Nephron progenitor cell (in vitro differentiated cells): ENCODE measurements around the gene CDC42BPA.

Source experiments
- DNase-seq: peaks from one replicate; pipeline ENCODE4 v3.0.0; 2021
- H3K27ac Mint-ChIP-seq: 2 replicates; pipeline ENCODE4 v1.8.0; 2021; ENCODE audit warnings: mild to moderate bottlenecking, moderate library complexity, mixed read lengths
- H3K27me3 Mint-ChIP-seq: 2 replicates; pipeline ENCODE4 v1.8.0; 2021; ENCODE audit warnings: mild to moderate bottlenecking, low read depth, mixed read lengths; ENCODE audit not compliant: poor library complexity
- H3K36me3 Mint-ChIP-seq: 2 replicates; pipeline ENCODE4 v1.8.0; 2021; ENCODE audit warnings: low read depth, mixed read lengths
- H3K4me1 Mint-ChIP-seq: 2 replicates; pipeline ENCODE4 v1.8.0; 2021; ENCODE audit warnings: mixed read lengths
- H3K4me3 Mint-ChIP-seq: 2 replicates; pipeline ENCODE4 v1.8.0; 2021; ENCODE audit warnings: mild to moderate bottlenecking, moderate library complexity, mixed read lengths
- H3K9me3 Mint-ChIP-seq: 2 replicates; pipeline ENCODE4 v1.8.0; 2021; ENCODE audit warnings: mild to moderate bottlenecking, moderate library complexity, mixed read lengths
- TF ChIP-seq, protein P1 (sequence below): fragments of 200-600 bp; sonication (generic); IDR thresholded peaks from 2 replicates; pipeline ENCODE4 v1.5.0; 2021; ENCODE audit warnings: antibody characterized with exemption

CDC42BPA gene

DNA sequence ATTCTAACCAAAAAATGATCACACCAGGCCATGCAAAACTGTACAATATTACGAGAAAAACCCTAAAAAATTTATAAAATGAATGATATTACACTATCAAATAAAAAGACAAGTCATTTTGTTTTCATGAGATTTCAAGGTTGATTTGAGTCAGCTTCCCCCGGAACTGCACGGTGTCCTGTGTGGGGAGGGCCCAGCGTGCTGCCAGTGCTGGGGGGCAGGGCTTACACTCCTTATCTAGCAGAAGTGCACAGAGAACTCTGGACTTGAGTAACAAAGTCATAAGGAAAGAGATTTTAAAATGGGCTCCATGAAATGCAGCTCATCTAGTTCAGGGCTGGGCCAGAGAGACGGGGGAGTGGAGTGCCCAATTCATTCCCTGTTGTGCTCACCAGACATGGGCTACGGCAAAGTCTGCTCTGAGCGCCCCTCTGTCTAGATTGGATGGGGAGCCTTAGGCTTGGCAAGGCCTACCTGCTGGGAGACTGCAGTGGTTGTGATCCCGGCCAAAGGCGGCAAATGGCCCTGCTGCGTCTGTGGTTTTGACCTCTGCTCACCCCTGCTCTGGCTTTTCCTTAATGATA is 328.1 kb downstream of the CDC42BPA start:
- DNase-seq, result no peak
- no peaks in the 10 kb centered on the region for H3K27me3 Mint-ChIP-seq
- TF ChIP-seq, protein P1, sequence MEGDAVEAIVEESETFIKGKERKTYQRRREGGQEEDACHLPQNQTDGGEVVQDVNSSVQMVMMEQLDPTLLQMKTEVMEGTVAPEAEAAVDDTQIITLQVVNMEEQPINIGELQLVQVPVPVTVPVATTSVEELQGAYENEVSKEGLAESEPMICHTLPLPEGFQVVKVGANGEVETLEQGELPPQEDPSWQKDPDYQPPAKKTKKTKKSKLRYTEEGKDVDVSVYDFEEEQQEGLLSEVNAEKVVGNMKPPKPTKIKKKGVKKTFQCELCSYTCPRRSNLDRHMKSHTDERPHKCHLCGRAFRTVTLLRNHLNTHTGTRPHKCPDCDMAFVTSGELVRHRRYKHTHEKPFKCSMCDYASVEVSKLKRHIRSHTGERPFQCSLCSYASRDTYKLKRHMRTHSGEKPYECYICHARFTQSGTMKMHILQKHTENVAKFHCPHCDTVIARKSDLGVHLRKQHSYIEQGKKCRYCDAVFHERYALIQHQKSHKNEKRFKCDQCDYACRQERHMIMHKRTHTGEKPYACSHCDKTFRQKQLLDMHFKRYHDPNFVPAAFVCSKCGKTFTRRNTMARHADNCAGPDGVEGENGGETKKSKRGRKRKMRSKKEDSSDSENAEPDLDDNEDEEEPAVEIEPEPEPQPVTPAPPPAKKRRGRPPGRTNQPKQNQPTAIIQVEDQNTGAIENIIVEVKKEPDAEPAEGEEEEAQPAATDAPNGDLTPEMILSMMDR, result no peak
- peaks cover 90% of the 10 kb centered on the region for H3K4me1 Mint-ChIP-seq
- H3K27ac Mint-ChIP-seq, result peak overlapping the region; percentile 88
- peaks cover 19% of the 10 kb centered on the region for H3K36me3 Mint-ChIP-seq
- H3K9me3 Mint-ChIP-seq, result no peaks in the 10 kb centered on the region
- no peak overlapping the region for H3K4me3 Mint-ChIP-seq

DNA sequence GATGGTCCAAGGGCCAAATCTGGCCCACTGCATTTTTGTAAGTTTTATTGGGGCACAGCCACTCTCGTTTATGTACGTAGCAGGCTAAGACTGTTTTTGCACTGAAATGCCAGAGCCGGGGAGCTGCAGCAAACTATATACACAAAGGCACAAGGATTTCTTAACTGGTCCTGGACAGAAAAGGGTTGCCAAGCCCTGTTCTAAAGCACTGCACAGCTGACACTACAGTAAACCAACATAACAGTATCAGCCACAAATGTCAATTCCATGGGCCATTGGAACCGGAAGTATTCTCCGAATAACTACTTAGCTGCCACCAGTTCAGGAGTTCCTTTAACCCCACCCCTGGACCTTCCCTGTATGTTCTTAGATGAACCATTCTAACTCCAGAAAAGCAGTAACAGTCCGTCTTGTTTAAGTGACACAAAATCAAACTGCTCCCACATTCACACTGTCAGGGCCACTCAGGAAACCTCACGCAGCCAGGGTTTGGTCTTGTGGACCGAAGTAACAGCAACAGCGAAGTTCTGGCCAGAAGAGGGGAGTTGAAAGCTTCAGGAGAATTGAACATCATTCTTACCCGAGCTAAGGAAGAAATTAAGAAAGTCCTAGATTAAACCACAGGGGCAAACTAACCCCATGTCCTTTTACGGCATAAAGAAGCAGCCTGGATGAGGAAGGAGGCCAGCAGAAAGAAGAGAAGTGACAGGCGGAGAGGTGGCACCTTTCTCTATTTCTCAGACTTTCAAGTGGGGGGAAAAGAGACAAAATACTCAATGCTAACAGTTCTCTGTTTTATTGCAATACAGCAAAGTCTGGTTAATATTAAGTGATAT is 329.0 kb downstream of the CDC42BPA start:
- no peak for DNase-seq
- Mint-ChIP-seq H3K27ac (peak overlapping the region; percentile 88), H3K4me3 (no peak overlapping the region), H3K9me3 (no peaks in the 10 kb centered on the region), H3K36me3 (peaks cover 19% of the 10 kb centered on the region), H3K27me3 (no peaks in the 10 kb centered on the region), H3K4me1 (peaks cover 81% of the 10 kb centered on the region)
- TF ChIP-seq, protein P1, result no peak

DNA sequence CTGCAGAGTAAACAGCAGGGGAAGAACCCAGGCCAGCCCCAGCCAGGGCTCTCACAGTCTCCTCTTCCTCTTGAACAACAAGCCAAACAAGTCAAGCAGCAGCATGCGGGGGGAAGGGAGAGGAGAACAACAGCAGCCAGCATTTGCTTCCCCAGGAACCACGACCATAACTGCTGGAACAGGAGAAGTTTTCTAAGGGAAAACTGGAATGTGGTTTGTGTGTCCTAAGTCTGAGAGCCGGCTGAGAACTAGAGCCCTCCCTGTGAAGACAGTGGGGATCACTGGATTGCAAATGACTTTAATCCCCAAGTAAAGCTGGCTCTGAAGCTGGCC is 330.0 kb downstream of the CDC42BPA start:
- TF ChIP-seq, protein P1, result no peak
- no peak for DNase-seq

DNA sequence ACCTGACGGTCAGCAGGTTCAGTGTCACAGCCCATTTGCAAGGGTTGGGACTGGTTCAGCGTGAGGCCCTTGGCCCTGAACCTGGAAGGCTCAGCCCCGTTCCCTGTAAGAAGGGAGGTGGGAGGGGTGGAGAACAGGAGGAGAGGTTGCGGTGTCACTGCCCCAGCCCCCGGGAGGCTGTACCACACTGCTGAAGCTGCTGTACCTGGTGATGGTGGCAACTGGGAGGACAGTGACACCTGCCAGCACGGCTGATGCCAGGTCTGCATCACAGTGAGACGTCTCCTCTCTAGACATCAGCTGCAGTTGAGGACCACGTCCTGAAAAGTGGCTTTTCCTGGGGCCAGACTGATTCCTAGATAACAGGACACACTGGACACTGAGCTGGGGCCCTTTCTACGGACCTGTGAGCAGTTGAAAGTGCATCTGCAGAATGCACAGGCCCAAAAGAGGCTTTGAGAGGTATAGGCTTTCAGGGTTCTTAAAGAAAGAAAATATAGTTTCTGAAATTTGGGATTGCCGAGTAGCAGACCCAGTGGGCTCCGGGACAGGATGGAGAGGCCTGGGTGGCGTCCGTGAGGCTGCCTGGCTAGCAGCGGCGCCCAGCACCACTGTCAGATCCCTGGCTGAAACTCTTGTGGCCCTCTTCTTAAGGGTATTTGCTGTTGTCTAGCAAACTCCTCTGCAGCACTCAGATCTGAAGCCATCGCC is 330.5 kb downstream of the CDC42BPA start:
- no peaks in the 10 kb centered on the region for H3K27me3 Mint-ChIP-seq
- peaks cover 19% of the 10 kb centered on the region for H3K36me3 Mint-ChIP-seq
- no peaks in the 10 kb centered on the region for H3K9me3 Mint-ChIP-seq
- peak overlapping the region; percentile 98 for H3K27ac Mint-ChIP-seq
- TF ChIP-seq, protein P1, result no peak
- peaks cover 70% of the 10 kb centered on the region for H3K4me1 Mint-ChIP-seq
- H3K4me3 Mint-ChIP-seq, result no peak overlapping the region
- no peak for DNase-seq

More for the DNA sequence above, 330.0 kb downstream of the CDC42BPA start:
- H3K4me1 Mint-ChIP-seq, result peaks cover 75% of the 10 kb centered on the region
- no peaks in the 10 kb centered on the region for H3K27me3 Mint-ChIP-seq
- H3K27ac Mint-ChIP-seq, result peak overlapping the region; percentile 98
- peaks cover 19% of the 10 kb centered on the region for H3K36me3 Mint-ChIP-seq
- no peak overlapping the region for H3K4me3 Mint-ChIP-seq
- H3K9me3 Mint-ChIP-seq, result no peaks in the 10 kb centered on the region

DNA sequence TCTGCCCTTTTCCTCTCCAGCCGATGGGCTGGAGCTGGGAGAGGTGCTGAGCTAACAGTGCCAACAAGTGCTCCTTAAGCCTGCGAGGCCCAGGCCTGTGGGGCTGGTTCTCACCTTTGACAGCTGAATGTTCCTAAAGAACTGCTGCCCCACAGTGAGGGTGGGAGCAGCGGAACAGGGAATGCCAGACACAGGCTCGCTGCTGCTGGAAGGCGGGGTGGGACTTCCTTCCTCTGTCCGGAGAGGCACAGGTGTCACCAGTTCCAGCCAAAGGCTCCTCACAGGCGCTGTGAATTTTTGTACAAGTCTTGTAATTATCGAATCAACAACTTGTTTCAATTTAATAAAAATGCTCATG is 331.1 kb downstream of the CDC42BPA start:
- DNase-seq, result no peak
- H3K27ac Mint-ChIP-seq, result peak overlapping the region; percentile 68
- H3K9me3 Mint-ChIP-seq, result no peaks in the 10 kb centered on the region
- TF ChIP-seq, protein P1, result no peak
- H3K4me3 Mint-ChIP-seq, result no peak overlapping the region
- H3K36me3 Mint-ChIP-seq, result peaks cover 19% of the 10 kb centered on the region
- no peaks in the 10 kb centered on the region for H3K27me3 Mint-ChIP-seq
- H3K4me1 Mint-ChIP-seq, result peaks cover 64% of the 10 kb centered on the region
